Measurements from ENCODE around the gene TBX4.

The TBX4 gene

GRCh38 chr17:61406537-61406845 lies 45.7 kb upstream of the TBX4 start:
- TF ChIP-seq CTCF (IDR thresholded peaks at IDR 0.05; ENCODE audit: extremely low read depth, missing control alignments) = no peak
- DNase-seq (ENCODE audit: low spot score) = no peak

GRCh38 chr17:61406971-61407911 lies 45.0 kb upstream of the TBX4 start:
- no peak for TF ChIP-seq CTCF (IDR thresholded peaks at IDR 0.05; ENCODE audit: extremely low read depth, missing control alignments)
- DNase-seq (ENCODE audit: low spot score) = peak; percentile 33

GRCh38 chr17:61408151-61409041 lies 43.8 kb upstream of the TBX4 start:
- TF ChIP-seq CTCF (IDR thresholded peaks at IDR 0.05; ENCODE audit: extremely low read depth, missing control alignments) = no peak

GRCh38 chr17:61409301-61410112 lies 42.7 kb upstream of the TBX4 start:
- peak; percentile 83 for DNase-seq (ENCODE audit: low spot score)
- peak; percentile 30 for TF ChIP-seq CTCF (IDR thresholded peaks at IDR 0.05; ENCODE audit: extremely low read depth, missing control alignments)

More at GRCh38 chr17:61408151-61409041, 43.8 kb upstream of the TBX4 start:
- DNase-seq (ENCODE audit: low spot score) = peak; percentile 39

- DNase-seq (ENCODE audit: low spot score) = peak; percentile 75
- peak; percentile 30 for TF ChIP-seq CTCF (IDR thresholded peaks at IDR 0.05; ENCODE audit: extremely low read depth, missing control alignments)
Measured at GRCh38 chr17:61410141-61411010, 41.8 kb upstream of the TBX4 start.

- no peak for TF ChIP-seq CTCF (IDR thresholded peaks at IDR 0.05; ENCODE audit: extremely low read depth, missing control alignments)
- DNase-seq (ENCODE audit: low spot score) = no peak
Measured at GRCh38 chr17:61411011-61411260, 41.3 kb upstream of the TBX4 start.
